SK-N-SH treated with all-trans-retinoic acid at 6 μM for 48 hours (cell line): ENCODE results near the gene FAM229A.

Source experiments
- ATAC-seq: fragments of 200-7000 bp; cut with Tn5 transposase; 3 replicates; pipeline ENCODE4 v1.9.1; 2020; ENCODE audit warnings: mild to moderate bottlenecking, moderate library complexity
- ARNTL ChIP-seq: fragments of 450-650 bp; formaldehyde crosslinking; IDR thresholded peaks from 2 replicates; pipeline ENCODE4 v1.5.0; 2020; ENCODE audit warnings: low read depth, mild to moderate bottlenecking, moderate library complexity, borderline replicate concordance
- CSDC2 ChIP-seq: fragments of 250-450 bp; sonication (Bioruptor Pico); IDR thresholded peaks from 2 replicates; pipeline ENCODE4 v1.5.0; 2020; ENCODE audit warnings: mild to moderate bottlenecking, moderate library complexity
- ESRRG ChIP-seq: fragments of 250-450 bp; sonication (Bioruptor Pico); IDR thresholded peaks from 2 replicates; pipeline ENCODE4 v1.6.1; 2021; ENCODE audit warnings: mild to moderate bottlenecking
- GLIS3 ChIP-seq: fragments of 250-450 bp; sonication (Bioruptor Pico); IDR thresholded peaks from 2 replicates; pipeline ENCODE4 v1.5.0; 2020; ENCODE audit warnings: mild to moderate bottlenecking, moderate library complexity
- RARB ChIP-seq: fragments of 250-450 bp; sonication (Bioruptor Pico); IDR thresholded peaks from 2 replicates; pipeline ENCODE4 v1.8.0; 2021; ENCODE audit warnings: mild to moderate bottlenecking, moderate library complexity
- SNAI2 ChIP-seq: fragments of 250-450 bp; sonication (Bioruptor Pico); IDR thresholded peaks from 2 replicates; pipeline ENCODE4 v1.5.0; 2020; ENCODE audit warnings: mild to moderate bottlenecking, moderate library complexity
- TCF4 ChIP-seq: fragments of 250-450 bp; sonication (Bioruptor Pico); IDR thresholded peaks from 2 replicates; pipeline ENCODE4 v1.8.0; 2021; ENCODE audit warnings: mild to moderate bottlenecking, moderate library complexity, borderline replicate concordance
- TOX ChIP-seq: fragments of 250-450 bp; sonication (Bioruptor Pico); IDR thresholded peaks from 2 replicates; pipeline ENCODE4 v1.8.0; 2021; ENCODE audit warnings: mild to moderate bottlenecking, moderate library complexity, borderline replicate concordance
- ZC3H10 ChIP-seq: fragments of 250-450 bp; sonication (Bioruptor Pico); IDR thresholded peaks from 2 replicates; pipeline ENCODE4 v1.5.1; 2021; ENCODE audit warnings: mild to moderate bottlenecking, moderate library complexity
- ZFP3 ChIP-seq: fragments of 250-450 bp; sonication (Bioruptor Pico); IDR thresholded peaks from 2 replicates; pipeline ENCODE4 v1.5.0; 2020; ENCODE audit warnings: mild to moderate bottlenecking, moderate library complexity
- ZFP30 ChIP-seq: fragments of 450-650 bp; formaldehyde crosslinking; IDR thresholded peaks from 2 replicates; pipeline ENCODE4 v1.5.0; 2022; ENCODE audit warnings: mild to moderate bottlenecking, moderate library complexity
- ZNF565 ChIP-seq: fragments of 450-650 bp; formaldehyde crosslinking; conservative IDR thresholded peaks from 2 replicates; pipeline ENCODE4 v1.5.0; 2020; ENCODE audit warnings: low read depth, mild to moderate bottlenecking, moderate library complexity
- TF ChIP-seq, protein P1 (sequence below): fragments of 250-450 bp; sonication (Bioruptor Pico); IDR thresholded peaks from 2 replicates; pipeline ENCODE4 v1.8.0; 2021; ENCODE audit warnings: low read depth, mild to moderate bottlenecking, moderate library complexity, borderline replicate concordance
- TF ChIP-seq, protein P2 (sequence below): fragments of 250-450 bp; sonication (Bioruptor Pico); IDR thresholded peaks from 2 replicates; pipeline ENCODE4 v1.8.0; 2020; ENCODE audit warnings: mild to moderate bottlenecking, moderate library complexity, borderline replicate concordance
- TF ChIP-seq, protein P3 (sequence below): fragments of 250-450 bp; sonication (Bioruptor Pico); IDR thresholded peaks from 2 replicates; pipeline ENCODE4 v1.5.1; 2020; ENCODE audit warnings: low read depth, mild to moderate bottlenecking, moderate library complexity
- TF ChIP-seq, protein P4 (sequence below): fragments of 250-450 bp; sonication (Bioruptor Pico); IDR thresholded peaks from 2 replicates; pipeline ENCODE4 v1.5.1; 2021; ENCODE audit warnings: mild to moderate bottlenecking, moderate library complexity
- TF ChIP-seq, protein P5 (sequence below): fragments of 250-450 bp; sonication (Bioruptor Pico); IDR thresholded peaks from 2 replicates; pipeline ENCODE4 v1.5.0; 2020; ENCODE audit warnings: mild to moderate bottlenecking, moderate library complexity

FAM229A gene

DNA sequence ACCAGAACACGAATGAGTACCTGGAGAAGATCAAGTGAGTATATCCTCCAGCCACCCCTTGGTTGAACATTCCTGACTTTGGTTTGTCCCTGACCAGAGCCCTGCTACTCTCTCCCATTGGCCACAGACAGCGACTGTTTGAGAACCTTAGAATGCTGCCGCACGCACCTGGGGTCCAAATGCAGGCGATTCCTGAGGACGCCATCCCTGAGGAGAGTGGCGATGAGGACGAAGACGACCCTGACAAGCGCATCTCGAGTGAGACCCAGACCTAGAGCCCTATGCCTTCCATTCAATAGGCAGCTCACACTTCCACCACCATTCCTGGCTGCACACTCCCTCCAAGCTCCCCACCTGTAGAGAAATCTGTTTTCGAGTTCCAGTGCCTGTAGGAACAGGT is 30.7 kb downstream of the FAM229A start (continued):
- TF ChIP-seq, protein P1, sequence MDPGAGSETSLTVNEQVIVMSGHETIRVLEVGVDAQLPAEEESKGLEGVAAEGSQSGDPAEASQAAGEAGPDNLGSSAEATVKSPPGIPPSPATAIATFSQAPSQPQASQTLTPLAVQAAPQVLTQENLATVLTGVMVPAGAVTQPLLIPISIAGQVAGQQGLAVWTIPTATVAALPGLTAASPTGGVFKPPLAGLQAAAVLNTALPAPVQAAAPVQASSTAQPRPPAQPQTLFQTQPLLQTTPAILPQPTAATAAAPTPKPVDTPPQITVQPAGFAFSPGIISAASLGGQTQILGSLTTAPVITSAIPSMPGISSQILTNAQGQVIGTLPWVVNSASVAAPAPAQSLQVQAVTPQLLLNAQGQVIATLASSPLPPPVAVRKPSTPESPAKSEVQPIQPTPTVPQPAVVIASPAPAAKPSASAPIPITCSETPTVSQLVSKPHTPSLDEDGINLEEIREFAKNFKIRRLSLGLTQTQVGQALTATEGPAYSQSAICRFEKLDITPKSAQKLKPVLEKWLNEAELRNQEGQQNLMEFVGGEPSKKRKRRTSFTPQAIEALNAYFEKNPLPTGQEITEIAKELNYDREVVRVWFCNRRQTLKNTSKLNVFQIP (CRISPR knock-in tag) = no peak
- TF ChIP-seq, protein P2, sequence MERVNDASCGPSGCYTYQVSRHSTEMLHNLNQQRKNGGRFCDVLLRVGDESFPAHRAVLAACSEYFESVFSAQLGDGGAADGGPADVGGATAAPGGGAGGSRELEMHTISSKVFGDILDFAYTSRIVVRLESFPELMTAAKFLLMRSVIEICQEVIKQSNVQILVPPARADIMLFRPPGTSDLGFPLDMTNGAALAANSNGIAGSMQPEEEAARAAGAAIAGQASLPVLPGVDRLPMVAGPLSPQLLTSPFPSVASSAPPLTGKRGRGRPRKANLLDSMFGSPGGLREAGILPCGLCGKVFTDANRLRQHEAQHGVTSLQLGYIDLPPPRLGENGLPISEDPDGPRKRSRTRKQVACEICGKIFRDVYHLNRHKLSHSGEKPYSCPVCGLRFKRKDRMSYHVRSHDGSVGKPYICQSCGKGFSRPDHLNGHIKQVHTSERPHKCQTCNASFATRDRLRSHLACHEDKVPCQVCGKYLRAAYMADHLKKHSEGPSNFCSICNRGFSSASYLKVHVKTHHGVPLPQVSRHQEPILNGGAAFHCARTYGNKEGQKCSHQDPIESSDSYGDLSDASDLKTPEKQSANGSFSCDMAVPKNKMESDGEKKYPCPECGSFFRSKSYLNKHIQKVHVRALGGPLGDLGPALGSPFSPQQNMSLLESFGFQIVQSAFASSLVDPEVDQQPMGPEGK = no peak
- no peak for TF ChIP-seq ARNTL (CRISPR knock-in tag)
- TF ChIP-seq TCF4 = no peak

DNA sequence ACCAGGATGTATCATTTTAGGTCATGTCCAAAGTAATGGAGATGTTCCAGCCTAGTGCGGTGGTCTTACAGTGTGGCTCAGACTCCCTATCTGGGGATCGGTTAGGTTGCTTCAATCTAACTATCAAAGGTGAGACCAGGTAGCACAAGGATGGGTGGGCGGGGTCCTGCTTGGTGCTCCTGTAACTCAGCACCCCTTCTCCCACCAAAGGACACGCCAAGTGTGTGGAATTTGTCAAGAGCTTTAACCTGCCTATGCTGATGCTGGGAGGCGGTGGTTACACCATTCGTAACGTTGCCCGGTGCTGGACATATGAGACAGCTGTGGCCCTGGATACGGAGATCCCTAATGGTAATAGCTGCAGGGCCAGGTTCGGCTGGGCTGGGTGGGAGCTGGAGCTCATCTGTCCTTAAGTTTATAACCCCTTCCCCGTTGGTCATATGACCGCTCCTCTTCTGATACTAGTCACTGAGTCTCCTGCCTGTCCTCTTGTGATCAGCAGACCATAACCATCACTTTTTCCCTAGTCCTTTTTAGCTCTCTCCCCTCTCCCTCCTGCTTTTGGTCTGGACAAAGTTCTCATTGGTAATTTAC is 31.6 kb downstream of the FAM229A start:
- no peak for ATAC-seq
- TF ChIP-seq, protein P3, sequence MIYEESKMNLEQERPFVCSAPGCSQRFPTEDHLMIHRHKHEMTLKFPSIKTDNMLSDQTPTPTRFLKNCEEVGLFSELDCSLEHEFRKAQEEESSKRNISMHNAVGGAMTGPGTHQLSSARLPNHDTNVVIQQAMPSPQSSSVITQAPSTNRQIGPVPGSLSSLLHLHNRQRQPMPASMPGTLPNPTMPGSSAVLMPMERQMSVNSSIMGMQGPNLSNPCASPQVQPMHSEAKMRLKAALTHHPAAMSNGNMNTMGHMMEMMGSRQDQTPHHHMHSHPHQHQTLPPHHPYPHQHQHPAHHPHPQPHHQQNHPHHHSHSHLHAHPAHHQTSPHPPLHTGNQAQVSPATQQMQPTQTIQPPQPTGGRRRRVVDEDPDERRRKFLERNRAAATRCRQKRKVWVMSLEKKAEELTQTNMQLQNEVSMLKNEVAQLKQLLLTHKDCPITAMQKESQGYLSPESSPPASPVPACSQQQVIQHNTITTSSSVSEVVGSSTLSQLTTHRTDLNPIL = no peak
- no peak for TF ChIP-seq TOX
- TF ChIP-seq SNAI2 = no peak
- no peak for TF ChIP-seq ZFP30
- TF ChIP-seq, protein P4, sequence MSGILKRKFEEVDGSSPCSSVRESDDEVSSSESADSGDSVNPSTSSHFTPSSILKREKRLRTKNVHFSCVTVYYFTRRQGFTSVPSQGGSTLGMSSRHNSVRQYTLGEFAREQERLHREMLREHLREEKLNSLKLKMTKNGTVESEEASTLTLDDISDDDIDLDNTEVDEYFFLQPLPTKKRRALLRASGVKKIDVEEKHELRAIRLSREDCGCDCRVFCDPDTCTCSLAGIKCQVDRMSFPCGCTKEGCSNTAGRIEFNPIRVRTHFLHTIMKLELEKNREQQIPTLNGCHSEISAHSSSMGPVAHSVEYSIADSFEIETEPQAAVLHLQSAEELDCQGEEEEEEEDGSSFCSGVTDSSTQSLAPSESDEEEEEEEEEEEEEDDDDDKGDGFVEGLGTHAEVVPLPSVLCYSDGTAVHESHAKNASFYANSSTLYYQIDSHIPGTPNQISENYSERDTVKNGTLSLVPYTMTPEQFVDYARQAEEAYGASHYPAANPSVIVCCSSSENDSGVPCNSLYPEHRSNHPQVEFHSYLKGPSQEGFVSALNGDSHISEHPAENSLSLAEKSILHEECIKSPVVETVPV (CRISPR knock-in tag) = no peak
- no peak for TF ChIP-seq CSDC2 (CRISPR knock-in tag)
- TF ChIP-seq, protein P2 = no peak
- TF ChIP-seq, protein P5, sequence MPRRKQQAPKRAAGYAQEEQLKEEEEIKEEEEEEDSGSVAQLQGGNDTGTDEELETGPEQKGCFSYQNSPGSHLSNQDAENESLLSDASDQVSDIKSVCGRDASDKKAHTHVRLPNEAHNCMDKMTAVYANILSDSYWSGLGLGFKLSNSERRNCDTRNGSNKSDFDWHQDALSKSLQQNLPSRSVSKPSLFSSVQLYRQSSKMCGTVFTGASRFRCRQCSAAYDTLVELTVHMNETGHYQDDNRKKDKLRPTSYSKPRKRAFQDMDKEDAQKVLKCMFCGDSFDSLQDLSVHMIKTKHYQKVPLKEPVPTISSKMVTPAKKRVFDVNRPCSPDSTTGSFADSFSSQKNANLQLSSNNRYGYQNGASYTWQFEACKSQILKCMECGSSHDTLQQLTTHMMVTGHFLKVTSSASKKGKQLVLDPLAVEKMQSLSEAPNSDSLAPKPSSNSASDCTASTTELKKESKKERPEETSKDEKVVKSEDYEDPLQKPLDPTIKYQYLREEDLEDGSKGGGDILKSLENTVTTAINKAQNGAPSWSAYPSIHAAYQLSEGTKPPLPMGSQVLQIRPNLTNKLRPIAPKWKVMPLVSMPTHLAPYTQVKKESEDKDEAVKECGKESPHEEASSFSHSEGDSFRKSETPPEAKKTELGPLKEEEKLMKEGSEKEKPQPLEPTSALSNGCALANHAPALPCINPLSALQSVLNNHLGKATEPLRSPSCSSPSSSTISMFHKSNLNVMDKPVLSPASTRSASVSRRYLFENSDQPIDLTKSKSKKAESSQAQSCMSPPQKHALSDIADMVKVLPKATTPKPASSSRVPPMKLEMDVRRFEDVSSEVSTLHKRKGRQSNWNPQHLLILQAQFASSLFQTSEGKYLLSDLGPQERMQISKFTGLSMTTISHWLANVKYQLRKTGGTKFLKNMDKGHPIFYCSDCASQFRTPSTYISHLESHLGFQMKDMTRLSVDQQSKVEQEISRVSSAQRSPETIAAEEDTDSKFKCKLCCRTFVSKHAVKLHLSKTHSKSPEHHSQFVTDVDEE (CRISPR knock-in tag) = no peak
- no peak for TF ChIP-seq ZFP3 (CRISPR knock-in tag)
- TF ChIP-seq ZNF565 (CRISPR knock-in tag) = no peak
- no peak for TF ChIP-seq RARB
- no peak for TF ChIP-seq GLIS3 (CRISPR knock-in tag)
- no peak for TF ChIP-seq ZC3H10 (CRISPR knock-in tag)

DNA sequence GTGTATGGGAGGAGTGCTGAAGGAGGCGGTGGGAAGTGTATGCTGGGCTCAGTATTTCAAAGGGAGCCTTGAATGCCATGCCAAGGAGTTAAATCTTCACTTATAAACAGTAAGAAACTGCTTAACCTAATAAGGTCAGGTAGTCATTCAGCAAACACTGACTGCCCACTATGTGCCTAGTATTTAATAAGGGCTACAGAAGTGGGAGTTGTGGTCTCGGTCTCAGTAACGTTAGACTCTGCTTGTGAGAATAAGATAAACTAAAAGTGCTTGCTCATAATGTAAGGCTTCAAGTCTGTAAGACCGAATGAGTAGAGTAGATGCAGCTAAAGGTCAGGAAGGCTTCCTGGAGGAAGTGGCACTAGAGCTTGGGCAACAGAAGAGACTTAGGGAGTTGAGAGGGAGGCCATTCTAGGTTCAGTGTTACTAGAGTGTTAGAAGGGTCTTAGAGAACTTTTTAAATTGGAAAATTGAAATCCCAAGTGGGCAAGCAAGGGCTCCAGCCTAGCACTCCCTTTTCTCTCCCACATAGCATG is 32.3 kb downstream of the FAM229A start:
- TF ChIP-seq, protein P5 (CRISPR knock-in tag) = no peak
- TF ChIP-seq ZFP30 (no peak), CSDC2 (CRISPR knock-in tag) (no peak), ESRRG (CRISPR knock-in tag) (no peak)
- no peak for ATAC-seq
